ENCODE results near the gene TXLNA.

TXLNA gene

DNA sequence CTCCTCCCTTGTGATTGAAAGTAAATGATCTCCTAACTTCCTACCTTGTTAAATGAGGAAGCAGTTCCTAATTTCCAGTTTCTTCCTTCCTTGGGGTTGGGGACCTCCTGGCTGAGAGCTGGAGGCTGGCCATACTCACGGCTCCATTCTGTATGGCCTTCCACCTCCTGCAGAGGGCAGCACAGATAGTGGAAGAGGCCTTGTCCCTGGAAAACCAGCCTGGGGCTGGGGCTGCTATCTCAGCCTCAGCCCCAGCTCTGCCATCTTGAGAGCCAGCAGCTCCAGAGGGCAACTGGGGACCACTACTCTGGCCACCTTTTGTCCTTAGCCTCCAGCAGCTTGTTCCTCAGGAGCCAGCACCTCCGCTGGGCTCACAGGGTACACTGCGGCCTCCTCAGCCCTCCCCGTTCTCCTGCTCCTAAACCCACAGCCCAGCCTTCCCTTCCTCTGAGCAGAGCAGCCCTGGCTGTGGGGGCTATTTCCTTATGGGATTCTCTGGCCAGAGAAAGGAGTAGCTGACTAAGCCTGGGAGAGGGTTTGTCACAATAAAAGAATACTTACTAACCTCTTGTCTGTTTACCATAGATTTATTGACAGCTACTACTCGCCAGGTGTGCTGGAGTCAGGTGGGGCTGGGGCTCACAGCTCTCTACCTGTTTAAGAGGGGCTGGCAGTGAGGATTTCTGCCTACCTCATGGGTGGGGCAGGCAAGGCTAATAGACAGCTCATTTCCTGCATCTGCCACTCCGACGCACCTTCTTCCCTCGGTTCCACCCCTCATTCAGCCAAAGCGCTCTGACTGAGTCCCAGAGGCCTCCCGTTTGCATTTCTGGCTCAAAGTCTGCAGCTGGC, 36.4 kb downstream of the TXLNA start:
- DNase-seq: peak; percentile 50

- DNase-seq: no peak
Observed at GRCh38 chr1:32216566-32216965, 37.1 kb downstream of the TXLNA start.

DNA sequence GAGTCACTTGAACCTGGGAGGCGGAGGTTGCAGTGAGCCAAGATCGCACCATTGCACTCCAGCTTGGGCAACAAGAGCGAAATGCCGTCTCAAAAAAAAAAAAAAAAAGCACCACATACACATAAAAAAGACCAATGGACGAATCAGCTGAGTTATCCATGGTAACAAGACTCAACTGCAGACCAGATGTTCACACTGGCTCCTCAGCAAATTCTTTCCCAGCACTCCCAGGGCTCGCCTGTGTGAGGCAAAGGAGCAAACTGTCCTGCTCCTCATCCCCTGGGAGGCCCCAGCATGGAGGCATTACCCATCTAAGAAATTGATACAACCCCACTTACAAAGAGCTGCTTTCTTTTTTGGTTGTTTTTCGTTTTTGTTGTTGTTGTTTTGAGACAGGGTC, 39.5 kb downstream of the TXLNA start:
- DNase-seq: no peak

- no peak for DNase-seq
Observed at GRCh38 chr1:32220746-32221580, 41.5 kb downstream of the TXLNA start.

DNA sequence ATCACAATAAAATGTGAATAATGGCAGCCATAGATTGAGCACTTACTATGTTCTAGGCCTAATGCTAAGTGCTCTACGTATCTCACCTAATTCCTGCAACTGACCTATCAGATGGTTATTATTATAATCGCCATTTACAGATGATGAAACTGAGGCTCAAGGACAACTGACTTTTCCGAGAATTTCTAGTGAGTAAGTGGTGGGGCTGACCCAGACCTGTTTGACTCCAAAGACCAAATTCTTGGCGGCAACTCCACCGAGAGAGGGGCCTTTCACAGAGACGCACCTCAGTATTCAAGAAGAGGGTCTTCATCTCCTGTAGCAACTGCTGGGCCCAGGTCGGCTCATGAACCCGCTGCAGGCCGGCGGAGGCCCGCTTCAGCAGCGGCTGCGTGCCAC, 42.1 kb downstream of the TXLNA start:
- DNase-seq: no peak

GRCh38 chr1:32221980-32222755, 42.7 kb downstream of the TXLNA start, which contains the start of the genes EIF3I and TMEM234:
EIF3I (plus strand) TSS chr1:32222407; CDS start chr1:32222442, 35 bp downstream.
TMEM234 (minus strand) TSS chr1:32222353; CDS start chr1:32222322, 31 bp downstream.
- peak; percentile 94 for DNase-seq

GRCh38 chr1:32223683-32224082, 44.2 kb downstream of the TXLNA start:
- DNase-seq: no peak

DNA sequence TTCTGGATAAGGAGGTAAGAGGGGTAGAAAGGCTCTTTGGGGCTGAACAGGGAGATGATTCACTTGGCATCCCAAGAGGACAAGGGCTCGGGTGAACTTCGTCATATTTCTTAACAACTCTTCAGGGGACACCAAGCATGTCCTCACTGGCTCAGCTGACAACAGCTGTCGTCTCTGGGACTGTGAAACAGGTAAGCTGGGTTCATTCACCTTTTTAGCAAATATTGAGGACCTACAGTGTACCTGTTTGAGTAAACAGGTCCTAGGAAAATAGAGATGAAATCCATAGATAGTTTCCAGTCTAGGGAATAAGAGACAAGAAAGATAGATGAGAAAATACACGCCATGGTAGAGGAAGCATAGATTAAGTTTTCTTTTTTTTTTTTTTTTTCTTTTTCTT, 44.8 kb downstream of the TXLNA start:
- DNase-seq: no peak

- no peak for DNase-seq
Observed at GRCh38 chr1:32228771-32229170, 49.3 kb downstream of the TXLNA start.

DNA sequence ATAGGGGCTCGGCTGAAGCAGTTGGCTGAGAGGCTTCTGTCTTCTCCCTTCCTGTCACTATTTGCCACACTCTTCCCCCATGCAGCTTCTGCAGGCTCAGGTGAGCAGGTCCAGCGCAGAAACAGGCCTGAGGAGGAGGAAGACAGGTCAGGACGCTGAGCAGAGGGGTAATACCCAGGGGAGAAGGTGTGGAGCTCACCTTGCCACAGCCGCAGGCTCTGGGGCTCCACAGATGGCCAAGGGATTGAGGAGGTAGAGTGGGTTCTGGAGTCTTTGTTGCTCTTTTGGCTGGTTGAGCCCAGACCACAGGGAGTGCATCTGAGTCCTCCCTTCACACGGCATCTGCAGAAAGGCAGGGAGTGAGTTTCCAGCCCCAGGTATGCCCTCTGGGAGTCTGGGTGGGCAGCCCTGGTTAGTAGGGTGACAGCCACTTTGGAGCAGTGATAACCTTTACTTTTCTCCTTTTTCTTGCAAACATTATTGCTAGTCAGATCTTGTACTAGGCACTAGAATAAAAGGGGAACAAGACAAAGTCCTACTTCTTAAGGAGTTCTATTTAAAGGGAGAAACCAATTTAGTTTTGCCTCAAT, 52.5 kb downstream of the TXLNA start:
- no peak for DNase-seq

DNA sequence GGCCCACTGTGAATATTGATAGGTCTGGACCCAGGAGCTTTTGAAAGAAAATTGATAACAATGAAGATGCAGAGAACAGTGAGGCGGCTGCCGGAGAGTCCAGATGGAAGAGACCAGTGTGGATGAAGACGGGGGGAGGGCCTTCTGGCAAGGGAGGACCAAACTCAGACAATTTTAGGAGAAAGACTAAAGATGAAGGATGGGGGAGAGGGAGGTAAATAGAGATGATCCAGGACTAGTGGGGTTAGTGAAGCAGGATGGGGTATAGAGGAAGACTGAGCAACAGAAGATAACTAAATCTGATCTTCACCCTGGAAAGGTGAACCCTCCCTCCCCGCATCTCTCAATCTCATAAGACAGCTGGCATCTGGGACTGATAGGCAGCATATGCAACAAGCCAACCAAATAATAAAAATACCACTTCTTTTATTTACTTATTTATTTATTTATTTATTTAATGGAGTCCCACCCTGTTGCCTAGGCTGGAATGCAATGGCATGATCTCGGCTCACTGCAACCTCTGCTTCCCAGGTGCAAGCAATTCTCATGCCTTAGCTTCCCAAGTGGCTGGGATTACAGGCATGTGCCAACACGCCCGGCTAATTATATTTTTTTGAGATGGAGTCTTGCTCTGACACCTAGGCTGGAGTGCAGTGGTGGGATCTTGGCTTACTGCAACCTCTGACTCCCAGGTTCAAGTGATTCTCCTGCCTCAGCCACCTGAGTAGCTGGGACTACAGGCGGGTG, 53.3 kb downstream of the TXLNA start:
- DNase-seq: no peak

GRCh38 chr1:32234792-32235191, 55.3 kb downstream of the TXLNA start:
- no peak for DNase-seq

- no peak for DNase-seq
Observed at GRCh38 chr1:32239337-32239736, 59.9 kb downstream of the TXLNA start.

DNA sequence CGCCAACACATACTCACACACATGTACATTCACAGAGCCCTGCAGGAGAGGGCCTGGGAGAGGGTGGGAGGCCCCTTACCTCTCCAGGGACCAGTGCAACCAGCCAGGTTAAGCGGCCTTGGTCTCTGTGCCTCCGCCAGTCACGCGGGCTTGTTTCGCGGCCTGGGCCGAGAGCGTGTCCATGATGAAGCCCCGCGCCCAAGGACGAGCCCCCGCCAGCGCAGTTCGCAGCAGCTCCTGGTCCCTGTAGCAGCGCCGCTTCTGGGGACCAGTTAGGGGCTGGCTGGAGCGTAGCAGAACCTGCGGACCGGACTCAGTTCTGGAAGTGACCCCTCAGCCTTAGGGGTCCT, 60.3 kb downstream of the TXLNA start:
- no peak for DNase-seq

DNA sequence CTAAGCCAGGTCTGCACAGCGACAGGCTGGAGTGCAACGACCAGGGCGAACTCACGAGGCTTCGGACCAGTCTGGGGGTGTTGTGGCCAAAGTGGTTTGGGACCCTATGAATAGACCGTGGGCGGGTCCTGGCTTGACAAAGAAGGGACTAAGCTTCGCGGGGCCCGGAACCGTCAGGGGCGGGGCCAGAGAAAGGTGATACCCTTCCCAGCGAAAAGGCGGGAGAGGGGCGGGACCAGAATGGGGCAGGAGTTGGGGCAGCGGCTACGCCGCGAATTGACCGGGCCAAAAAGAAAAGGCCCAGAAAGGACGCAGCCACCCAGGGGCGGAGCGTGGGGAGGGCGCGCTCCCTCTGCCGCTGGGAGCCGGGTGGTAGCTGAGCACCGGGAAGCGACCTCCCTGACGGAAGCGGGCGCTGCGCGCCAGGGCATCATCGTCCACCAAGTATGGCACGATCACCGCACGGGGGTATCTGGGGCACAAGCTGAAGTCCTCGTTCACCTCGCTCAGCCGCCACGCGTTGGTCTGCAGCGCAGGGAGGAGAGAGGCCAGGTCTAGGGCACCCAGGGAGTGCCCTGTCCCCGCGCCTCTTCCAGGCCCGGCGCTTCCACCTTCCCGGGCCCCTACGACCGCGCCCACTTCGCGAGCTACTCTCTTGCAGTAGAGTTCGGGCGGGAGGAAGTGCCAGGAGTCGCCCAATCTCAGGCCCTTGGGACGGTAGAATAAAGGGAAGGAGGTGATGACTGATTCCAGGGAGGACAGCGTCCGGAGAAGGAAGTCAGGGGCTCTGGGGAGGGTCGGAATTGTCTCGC, 60.9 kb downstream of the TXLNA start:
- peak; percentile 56 for DNase-seq

- DNase-seq: peak; percentile 43
Observed at GRCh38 chr1:32241001-32241763, 61.7 kb downstream of the TXLNA start.

DNA sequence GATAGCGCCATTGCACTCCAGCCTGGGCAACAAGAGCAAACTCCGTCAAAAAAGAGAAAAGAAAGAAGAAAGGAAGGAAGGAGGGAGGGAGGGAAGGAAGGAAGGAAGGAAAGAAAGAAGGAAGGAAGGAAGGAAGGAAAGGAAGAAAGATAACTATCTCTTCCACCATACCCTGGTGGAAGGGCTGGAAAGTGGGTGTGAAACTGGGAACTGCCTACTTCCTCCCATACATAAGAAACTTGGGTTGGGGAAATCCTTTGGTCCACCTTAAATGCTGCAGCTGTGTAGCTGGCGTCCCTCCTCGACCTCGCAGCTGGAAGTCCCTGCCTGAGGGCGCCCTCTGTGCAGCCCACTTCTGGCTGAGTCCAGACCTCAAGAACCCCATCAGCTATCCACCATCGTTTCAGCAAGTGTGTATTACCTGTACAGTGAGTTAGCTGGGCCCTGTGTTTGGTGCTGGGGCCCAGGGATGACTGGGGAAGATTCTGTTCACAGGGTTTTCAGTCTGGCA, 62.9 kb downstream of the TXLNA start:
- peak; percentile 55 for DNase-seq

DNA sequence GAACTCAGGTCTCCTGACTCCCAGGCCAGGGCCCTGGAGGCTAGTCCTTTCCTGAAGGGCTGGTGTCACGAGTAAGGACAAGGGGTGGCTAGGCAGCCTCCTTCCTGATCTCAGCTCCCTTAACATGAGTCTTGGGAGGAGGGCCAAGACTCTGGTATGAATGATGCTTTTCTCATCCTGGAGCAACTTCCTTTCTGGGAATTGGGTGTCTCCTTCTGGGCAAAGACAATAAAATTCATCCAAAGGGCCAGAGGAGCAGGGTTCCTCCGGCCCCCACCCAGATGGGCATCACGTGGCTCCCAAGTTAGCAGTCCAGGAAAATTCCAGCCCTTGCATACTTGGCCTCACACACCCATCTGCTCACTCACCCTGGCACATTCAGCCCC, 67.4 kb downstream of the TXLNA start, which contains the start of gene FAM167B:
FAM167B (plus strand) TSS at position 335 of the 386 bp plus-strand sequence. CDS start 200 bp downstream, outside the sequence.
- no peak for DNase-seq

GRCh38 chr1:32247452-32247851, 68.0 kb downstream of the TXLNA start:
- no peak for DNase-seq
